ENCODE data around the gene SF3A1. TPM values are rescaled to one million over a fixed set of nuclear protein-coding genes. Genes with fewer than 3 reads are reported as not detected.

SF3A1 gene
- total and polyA plus RNA-seq, 2 of the 8 experiments (the other 6 are each of a cell fraction or from before 2014, with no cell fraction given), result 27.8 to 285 TPM

GRCh38 chr22:30320021-30320556, 36.6 kb downstream of the SF3A1 start:
- TF ChIP-seq HDAC2 (IDR thresholded peaks at IDR 0.05; ENCODE audit: borderline replicate concordance in 1 of 2, low read depth in 2 of 2, low read length in 2 of 2) (no peak), SIN3A (conservative IDR thresholded peaks at IDR 0.05 in 1 of 2, IDR thresholded peaks at IDR 0.05 in 1 of 2; ENCODE audit: low read depth in 1 of 2, low read length in 2 of 2) (no peak), CEBPB (IDR thresholded peaks at IDR 0.05; ENCODE audit: low read depth, low read length) (no peak), TEAD4 (IDR thresholded peaks at IDR 0.05; ENCODE audit: low read depth, low read length) (no peak), ASH2L (IDR thresholded peaks at IDR 0.05; ENCODE audit: low read length) (no peak), HDAC6 (IDR thresholded peaks at IDR 0.05; ENCODE audit: low read depth, low read length) (no peak), CBX5 (IDR thresholded peaks at IDR 0.05; ENCODE audit: low read depth, low read length) (no peak), ZNF274 (IDR thresholded peaks at IDR 0.05; ENCODE audit: borderline replicate concordance, extremely low read depth, low read length) (no peak), USF2 (IDR thresholded peaks at IDR 0.05; ENCODE audit: low read length) (no peak), CREB1 (IDR thresholded peaks at IDR 0.05) (no peak), SIRT6 (IDR thresholded peaks at IDR 0.05; ENCODE audit: low read length) (no peak)
- Histone ChIP-seq H4K20me1 (replicated peaks in 1 of 2; ENCODE audit: control insufficient read depth in 1 of 2, insufficient read depth in 2 of 2, low read length in 2 of 2) (peaks cover 0 to 4% of the 10 kb centered on the region in 2 experiments), H3K4me1 (replicated peaks in 1 of 4; ENCODE audit: control insufficient read depth in 3 of 4, insufficient read depth in 4 of 4, low read length in 3 of 4) (no peaks in the 10 kb centered on the region; a peak in 2 of 7 replicates), H2BK20ac (ENCODE audit: low read length) (no peak overlapping the region), H2BK12ac (ENCODE audit: low read depth, low read length) (no peak overlapping the region), H3K4ac (replicated peaks; ENCODE audit: insufficient read length, low read depth, low read length) (no peak overlapping the region), H3K23ac (ENCODE audit: insufficient read length) (no peak overlapping the region), H2BK5ac (ENCODE audit: low read depth, low read length) (no peak overlapping the region; the same call in 1 of the 2 replicates), H2BK15ac (ENCODE audit: low read length) (no peak overlapping the region), H3K36me3 (ENCODE audit: control insufficient read depth in 2 of 4, insufficient read depth in 4 of 4, low read length in 3 of 4) (no peaks in the 10 kb centered on the region), H2AFZ (ENCODE audit: low read length) (no peak overlapping the region), H4K8ac (ENCODE audit: extremely low read depth, insufficient read depth, low read length) (no peak overlapping the region), H3K9me3 (ENCODE audit: insufficient read depth in 2 of 2, low read depth in 1 of 2, low read length in 1 of 2) (no peaks in the 10 kb centered on the region), H3K27ac (ENCODE audit: low read depth, low read length) (no peak overlapping the region), H3K18ac (ENCODE audit: extremely low read depth, low read length) (no peak overlapping the region), H2BK120ac (replicated peaks; ENCODE audit: low read depth, low read length) (no peak overlapping the region), H4K5ac (ENCODE audit: insufficient read length, low read depth, low read length) (no peak overlapping the region), H3K79me1 (ENCODE audit: low read depth, low read length) (peaks cover 3% of the 10 kb centered on the region; the same call in 1 of the 2 replicates), H3K27me3 (replicated peaks in 1 of 4; ENCODE audit: control insufficient read depth in 3 of 4, extremely low read depth in 1 of 4, insufficient read depth in 3 of 4, low read length in 3 of 4) (no peaks in the 10 kb centered on the region), H3K79me2 (ENCODE audit: control insufficient read depth in 1 of 2, insufficient read depth in 2 of 2, low read length in 2 of 2) (no peaks in the 10 kb centered on the region), H3K56ac (replicated peaks; ENCODE audit: insufficient read length, low read depth, low read length) (no peak overlapping the region), H4K91ac (replicated peaks; ENCODE audit: insufficient read length, low read length) (no peak overlapping the region), H3K4me3 (ENCODE audit: extremely low read depth in 1 of 4, insufficient read depth in 2 of 4, low read depth in 3 of 4, low read length in 4 of 4) (no peak overlapping the region), H3K4me2 (ENCODE audit: insufficient read depth in 1 of 2, low read depth in 2 of 2, low read length in 2 of 2) (no peak overlapping the region), H3K9ac (replicated peaks in 1 of 4; ENCODE audit: extremely low read depth in 1 of 4, low read depth in 3 of 4, low read length in 3 of 4) (no peak overlapping the region), H3K23me2 (ENCODE audit: low read depth, low read length) (no peaks in the 10 kb centered on the region), H3K14ac (ENCODE audit: insufficient read length) (no peak overlapping the region), H2AK5ac (ENCODE audit: low read depth, low read length) (no peak overlapping the region)
- WGBS, 2 experiments (ENCODE audit: extremely low coverage in 1 of 2, insufficient coverage in 1 of 2, insufficient read length in 1 of 2, insufficient replicate concordance in 2 of 2, low coverage in 1 of 2, low lambda C conversion rate in 2 of 2, missing lambda C conversion rate in 1 of 2), result 89% methylated on average over 3 of the region's 3 CpGs; no CpG with 5 or more reads in 1 of the 2 experiments
- CTCF ChIA-PET (ENCODE audit: partially characterized antibody), result interaction anchor here (0.6 to 20.1 kb wide), 5 partner anchors 10 to 887 kb away, joined by 4 to 203 read pairs (median 5); partner anchors contain the start of gene CASTOR1
- POLR2A ChIA-PET (ENCODE audit: partially characterized antibody), result no interaction called here
- DNase-seq (ENCODE audit: low read depth in 1 of 2, low spot score in 2 of 2) (no peak), FAIRE-seq (no peak)
